AG09309 (cell line): Measurements from ENCODE around the gene EVA1A.

Experiments
- DNase-seq: peaks from one replicate; pipeline ENCODE4 v3.0.0-alpha.2; 2010; ENCODE audit warnings: low read depth
- H3K4me3 ChIP-seq: 2 replicates; pipeline ENCODE4 v1.5.1; 2011; ENCODE audit warnings: mild to moderate bottlenecking, low read depth, low read length, moderate library complexity; ENCODE audit not compliant: control insufficient read depth
- CTCF ChIP-seq: IDR thresholded peaks from 2 replicates; pipeline ENCODE4 v1.5.1; 2011; ENCODE audit warnings: mild to moderate bottlenecking, low read depth, low read length, inconsistent platforms; ENCODE audit not compliant: insufficient read depth, control insufficient read depth; ENCODE audit errors: missing control alignments

The EVA1A gene

GRCh38 chr2:75454241-75454620 is 106.5 kb downstream of the EVA1A start:
- TF ChIP-seq CTCF = no peak
- DNase-seq = no peak
- H3K4me3 ChIP-seq = no peak overlapping the region

- no peak for DNase-seq
- H3K4me3 ChIP-seq = no peak overlapping the region
- no peak for TF ChIP-seq CTCF
Observed at GRCh38 chr2:75453384-75454240, 107.1 kb downstream of the EVA1A start.

GRCh38 chr2:75450068-75450467 is 110.7 kb downstream of the EVA1A start:
- no peak for DNase-seq
- no peak for TF ChIP-seq CTCF
- no peak overlapping the region for H3K4me3 ChIP-seq

- TF ChIP-seq CTCF = no peak
- no peak for DNase-seq
- H3K4me3 ChIP-seq = no peak overlapping the region
Observed at GRCh38 chr2:75447176-75447575, 113.6 kb downstream of the EVA1A start.
